SK-N-SH (cell line): ENCODE data around the gene MRC1. TPM values are rescaled to one million over a fixed set of nuclear protein-coding genes. Genes with fewer than 3 reads are reported as not detected.

Experiments
- CTCF ChIA-PET: fragments of 300-600, 350-600 bp; formaldehyde crosslinking; extraction: SDS; loops from one replicate; lab custom pipeline; 2021; lab: Yijun Ruan, JAX
- POLR2A ChIA-PET: fragments of 350-600 bp; sonication (Branson Sonifier 250); formaldehyde crosslinking; extraction: SDS; loops from one replicate; lab custom pipeline; 2020; ENCODE audit warnings: antibody characterized with exemption, inconsistent platforms; lab: Yijun Ruan, JAX
- DNase-seq: peaks from one replicate; pipeline ENCODE4 v3.0.0; 2012
- H2AFZ ChIP-seq: fragments of 200-600 bp; sonication (generic); 2 replicates; pipeline ENCODE4 v1.8.1; 2016; ENCODE audit warnings: antibody characterized with exemption, mild to moderate bottlenecking, low read depth
- H3F3A ChIP-seq: fragments of 200-600 bp; sonication (generic); replicated peaks from 2 replicates; pipeline ENCODE3; 2016; ENCODE audit warnings: antibody characterized with exemption, mild to moderate bottlenecking; ENCODE audit not compliant: insufficient read depth
- H3K27ac ChIP-seq, 2 experiments: fragments of 200-500 bp in 1 of 2; fragments of 200-600 bp in 1 of 2; sonication (Bioruptor generic) in 1 of 2; sonication (generic), shearing (Covaris generic) in 1 of 2; 2 replicates each; pipeline versions ENCODE4 v1.5.1 to v1.6.1; 2014 to 2016; ENCODE audit warnings: low read depth in 2 of 2, inconsistent platforms in 1 of 2, low read length in 1 of 2, mild to moderate bottlenecking in 1 of 2, mixed read lengths in 1 of 2
- H3K27me3 ChIP-seq: fragments of 200-600 bp; sonication (generic), shearing (Covaris generic); 2 replicates; pipeline ENCODE4 v1.6.1; 2016; ENCODE audit warnings: mixed run types; ENCODE audit not compliant: insufficient read depth
- H3K36me3 ChIP-seq, 2 experiments: fragments of 200-500 bp in 1 of 2; fragments of 200-600 bp in 1 of 2; sonication (Bioruptor generic) in 1 of 2; sonication (generic) in 1 of 2; replicated peaks in 1 of 2; 2 replicates each; pipeline versions ENCODE3 to v1.5.1; 2014 to 2016; ENCODE audit warnings: low read length in 1 of 2, mild to moderate bottlenecking in 1 of 2; ENCODE audit not compliant: insufficient read depth in 2 of 2, control insufficient read depth in 1 of 2
- H3K4me1 ChIP-seq, 2 experiments: fragments of 200-500 bp in 1 of 2; fragments of 200-600 bp in 1 of 2; sonication (Bioruptor generic) in 1 of 2; sonication (generic), shearing (Covaris generic) in 1 of 2; 2 replicates each; pipeline versions ENCODE4 v1.5.1 to v1.6.1; 2014 to 2016; ENCODE audit warnings: low read depth in 1 of 2, low read length in 1 of 2, mixed run types in 1 of 2; ENCODE audit not compliant: insufficient read depth in 2 of 2, control insufficient read depth in 1 of 2
- H3K4me2 ChIP-seq: fragments of 200-600 bp; sonication (generic), shearing (Covaris generic); 2 replicates; pipeline ENCODE4 v1.6.1; 2017; ENCODE audit warnings: mixed run types
- H3K4me3 ChIP-seq, 2 experiments: fragments of 200-500 bp in 1 of 2; fragments of 200-600 bp in 1 of 2; sonication (Bioruptor generic) in 1 of 2; sonication (generic), shearing (Covaris generic) in 1 of 2; 2 replicates each; pipeline versions ENCODE4 v1.5.1 to v1.8.1; 2014 to 2016; ENCODE audit warnings: low read depth in 2 of 2, inconsistent platforms in 1 of 2, low read length in 1 of 2, mild to moderate bottlenecking in 1 of 2, mixed read lengths in 1 of 2, moderate library complexity in 1 of 2
- H3K79me2 ChIP-seq: fragments of 200-600 bp; sonication (generic); 2 replicates; pipeline ENCODE4 v1.8.1; 2017; ENCODE audit warnings: mild to moderate bottlenecking; ENCODE audit not compliant: insufficient read depth
- H3K9ac ChIP-seq: fragments of 200-600 bp; sonication (generic); 2 replicates; pipeline ENCODE4 v1.6.1; 2017; ENCODE audit warnings: mixed run types
- H3K9me2 ChIP-seq: fragments of 200-600 bp; sonication (generic); 2 replicates; pipeline ENCODE4 v1.6.1; 2017; ENCODE audit warnings: mixed run types
- H3K9me3 ChIP-seq: fragments of 200-600 bp; sonication (generic); 2 replicates; pipeline ENCODE4 v1.6.1; 2017; ENCODE audit warnings: mixed run types, mild to moderate bottlenecking, moderate library complexity
- H4K20me1 ChIP-seq: fragments of 200-600 bp; sonication (generic); 2 replicates; pipeline ENCODE4 v1.6.1; 2017; ENCODE audit warnings: mild to moderate bottlenecking, mixed run types; ENCODE audit not compliant: insufficient read depth
- FOSL2 ChIP-seq: IDR thresholded peaks from 2 replicates; pipeline ENCODE4 v1.4.0; 2012; ENCODE audit warnings: low read depth, mild to moderate bottlenecking, moderate library complexity, borderline replicate concordance
- FOXJ3 ChIP-seq: sonication (generic); formaldehyde crosslinking; IDR thresholded peaks from 2 replicates; pipeline ENCODE4 v1.5.1; 2020; ENCODE audit warnings: mild to moderate bottlenecking, missing genetic modification reagents
- NFIC ChIP-seq: IDR thresholded peaks from 2 replicates; pipeline ENCODE4 v1.4.0; 2012; ENCODE audit warnings: borderline replicate concordance
- RAD21 ChIP-seq: IDR thresholded peaks from 2 replicates; pipeline ENCODE4 v1.6.1; 2012; ENCODE audit warnings: mild to moderate bottlenecking, low read length
- TEAD4 ChIP-seq: IDR thresholded peaks from 2 replicates; pipeline ENCODE4 v1.4.0; 2012; ENCODE audit warnings: mild to moderate bottlenecking, borderline replicate concordance; ENCODE audit not compliant: insufficient read depth
- USF2 ChIP-seq: fragments of 150-350 bp; IDR thresholded peaks from 2 replicates; pipeline ENCODE4 v1.6.1; 2017; ENCODE audit warnings: antibody characterized with exemption, low read length, low read depth, borderline replicate concordance
- WGBS: methylation state at CpG from one replicate; pipeline ENCODE4 v1.1.6; 2017; ENCODE audit warnings: low lambda C conversion rate; 5-methylcytosine and 5-hydroxymethylcytosine counted together
- polyA plus RNA-seq, 3 experiments: library from polyadenylated mRNA; depleted of rRNA; stranded (reverse); fragments of >200 nt; gene quantifications; 2 replicates each; pipeline ENCODE4 v1.2.3, GENCODE V29; 2012
- TF ChIP-seq, protein P1 (sequence below): fragments of 200-600 bp; sonication (generic); IDR thresholded peaks from 2 replicates; pipeline ENCODE4 v1.6.1; 2017; ENCODE audit warnings: antibody characterized with exemption, mild to moderate bottlenecking, moderate library complexity

The MRC1 gene
- polyA plus RNA-seq, 1 of the 3 experiments (the other 2 are of a cell fraction) = not detected

- no peak for TF ChIP-seq USF2
Measured at GRCh38 chr10:17817316-17817715, 8.2 kb downstream of the MRC1 start (continued).

GRCh38 chr10:17817790-17818189, 8.6 kb downstream of the MRC1 start:
- H3K4me3 ChIP-seq = no peak overlapping the region
- H3K9me2 ChIP-seq = no peaks in the 10 kb centered on the region
- ChIA-PET POLR2A (no interaction called here), CTCF (no interaction called here)
- TF ChIP-seq FOSL2 (no peak), TEAD4 (no peak)
- no peaks in the 10 kb centered on the region for H3K27me3 ChIP-seq
- H3K9ac ChIP-seq = no peak overlapping the region
- no peaks in the 10 kb centered on the region for H3F3A ChIP-seq
- no peaks in the 10 kb centered on the region for H3K36me3 ChIP-seq
- 68% methylated on average over 3 of the region's 3 CpGs for WGBS
- no peak overlapping the region for H2AFZ ChIP-seq
- no peaks in the 10 kb centered on the region for H3K9me3 ChIP-seq
- H3K4me2 ChIP-seq = no peak overlapping the region
- no peak for DNase-seq
- H3K4me1 ChIP-seq = no peaks in the 10 kb centered on the region
- no peak overlapping the region for H3K27ac ChIP-seq
- H3K79me2 ChIP-seq = no peaks in the 10 kb centered on the region
- no peaks in the 10 kb centered on the region for H4K20me1 ChIP-seq

- H3K27ac ChIP-seq = no peak overlapping the region
- DNase-seq = no peak
Measured at GRCh38 chr10:17819836-17820235, 10.7 kb downstream of the MRC1 start.

More at GRCh38 chr10:17819836-17820235, 10.7 kb downstream of the MRC1 start:
- no peaks in the 10 kb centered on the region for H3K9me3 ChIP-seq
- H3K4me1 ChIP-seq = no peaks in the 10 kb centered on the region
- H3K9me2 ChIP-seq = no peaks in the 10 kb centered on the region
- H3F3A ChIP-seq = no peaks in the 10 kb centered on the region
- no peak overlapping the region for H2AFZ ChIP-seq
- TF ChIP-seq RAD21 = no peak
- TF ChIP-seq, protein P1, sequence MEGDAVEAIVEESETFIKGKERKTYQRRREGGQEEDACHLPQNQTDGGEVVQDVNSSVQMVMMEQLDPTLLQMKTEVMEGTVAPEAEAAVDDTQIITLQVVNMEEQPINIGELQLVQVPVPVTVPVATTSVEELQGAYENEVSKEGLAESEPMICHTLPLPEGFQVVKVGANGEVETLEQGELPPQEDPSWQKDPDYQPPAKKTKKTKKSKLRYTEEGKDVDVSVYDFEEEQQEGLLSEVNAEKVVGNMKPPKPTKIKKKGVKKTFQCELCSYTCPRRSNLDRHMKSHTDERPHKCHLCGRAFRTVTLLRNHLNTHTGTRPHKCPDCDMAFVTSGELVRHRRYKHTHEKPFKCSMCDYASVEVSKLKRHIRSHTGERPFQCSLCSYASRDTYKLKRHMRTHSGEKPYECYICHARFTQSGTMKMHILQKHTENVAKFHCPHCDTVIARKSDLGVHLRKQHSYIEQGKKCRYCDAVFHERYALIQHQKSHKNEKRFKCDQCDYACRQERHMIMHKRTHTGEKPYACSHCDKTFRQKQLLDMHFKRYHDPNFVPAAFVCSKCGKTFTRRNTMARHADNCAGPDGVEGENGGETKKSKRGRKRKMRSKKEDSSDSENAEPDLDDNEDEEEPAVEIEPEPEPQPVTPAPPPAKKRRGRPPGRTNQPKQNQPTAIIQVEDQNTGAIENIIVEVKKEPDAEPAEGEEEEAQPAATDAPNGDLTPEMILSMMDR = no peak
- no peak for TF ChIP-seq TEAD4
- no peak for TF ChIP-seq FOXJ3 (CRISPR knock-in tag)
- no peak for TF ChIP-seq NFIC
- no peaks in the 10 kb centered on the region for H3K79me2 ChIP-seq
- H4K20me1 ChIP-seq = no peaks in the 10 kb centered on the region
- no peak overlapping the region for H3K4me3 ChIP-seq
- POLR2A ChIA-PET = no interaction called here
- no peaks in the 10 kb centered on the region for H3K36me3 ChIP-seq
- no peaks in the 10 kb centered on the region for H3K27me3 ChIP-seq
- WGBS = 66% methylated on average over 7 of the region's 7 CpGs
- CTCF ChIA-PET = interaction anchor here (1.4 kb wide), 1 partner anchor 15 kb away, joined by 4 read pairs; no protein-coding TSS in a partner anchor
- H3K4me2 ChIP-seq = no peak overlapping the region
- H3K9ac ChIP-seq = no peak overlapping the region
